ENCODE data around the gene OR2AT4. TPM values are rescaled to one million over a fixed set of nuclear protein-coding genes. Genes with fewer than 3 reads are reported as not detected.

OR2AT4 gene
- total RNA-seq, 1 donor from 2014 or later, result not detected

DNA sequence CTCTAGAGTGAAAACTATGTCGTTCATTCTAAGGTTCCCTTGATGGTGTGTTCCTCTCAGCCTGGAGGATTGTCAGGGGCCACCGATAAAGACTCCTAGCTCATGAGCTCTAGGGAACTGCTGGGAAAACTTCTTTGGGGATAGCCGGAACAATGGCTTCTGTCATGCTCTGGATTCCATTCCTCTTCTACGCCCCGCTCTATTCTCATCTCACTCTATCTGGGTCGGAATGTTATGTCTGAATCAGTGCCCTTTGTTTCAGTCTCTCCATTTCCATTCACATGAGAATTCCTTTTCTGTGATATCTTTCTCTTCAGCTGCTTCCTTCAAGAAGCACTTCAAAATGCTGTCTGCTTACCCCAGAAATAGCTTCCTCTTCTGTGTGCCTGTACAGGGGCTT, 37.3 kb upstream of the OR2AT4 start:
- H3K27me3 ChIP-seq (ENCODE audit: control insufficient read depth, insufficient read depth, low read length), result no peaks in the 10 kb centered on the region
- no peak overlapping the region for H3K4me3 ChIP-seq (ENCODE audit: low read depth, low read length)
- no peak for DNase-seq (ENCODE audit: low read depth)
- no peak for TF ChIP-seq CTCF (IDR thresholded peaks at IDR 0.05; ENCODE audit: insufficient read depth, low read length, poor library complexity, severe bottlenecking)
- H3K36me3 ChIP-seq (ENCODE audit: control insufficient read depth, insufficient read depth, low read length), result no peaks in the 10 kb centered on the region

DNA sequence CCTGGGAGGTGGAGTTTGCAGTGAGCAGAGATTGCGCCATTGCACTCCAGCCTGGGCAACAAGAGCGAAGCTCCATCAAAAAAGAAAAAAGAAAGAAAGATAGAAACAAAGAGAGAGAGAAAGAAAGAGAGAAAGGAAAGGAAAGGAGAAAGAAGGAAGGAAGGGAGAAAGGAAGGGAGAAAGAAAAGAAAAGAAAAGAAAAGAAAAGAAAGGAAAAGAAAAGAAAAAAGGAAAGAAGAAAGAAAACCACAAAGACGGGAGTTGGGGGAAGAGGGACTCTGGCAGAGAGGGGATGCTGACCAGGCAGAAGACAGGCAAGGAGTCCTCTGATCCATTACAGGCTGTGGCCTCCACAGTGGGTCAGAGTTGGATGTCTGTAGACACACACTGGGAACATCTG, 35.4 kb upstream of the OR2AT4 start:
- DNase-seq (ENCODE audit: low read depth), result no peak
- Histone ChIP-seq H3K4me3 (ENCODE audit: low read depth, low read length) (no peak overlapping the region), H3K27me3 (ENCODE audit: control insufficient read depth, insufficient read depth, low read length) (no peaks in the 10 kb centered on the region), H3K36me3 (ENCODE audit: control insufficient read depth, insufficient read depth, low read length) (no peaks in the 10 kb centered on the region)
- no peak for TF ChIP-seq CTCF (IDR thresholded peaks at IDR 0.05; ENCODE audit: insufficient read depth, low read length, poor library complexity, severe bottlenecking)

- H3K27me3 ChIP-seq (ENCODE audit: control insufficient read depth, insufficient read depth, low read length), result no peaks in the 10 kb centered on the region
- no peaks in the 10 kb centered on the region for H3K36me3 ChIP-seq (ENCODE audit: control insufficient read depth, insufficient read depth, low read length)
- no peak for TF ChIP-seq CTCF (IDR thresholded peaks at IDR 0.05; ENCODE audit: insufficient read depth, low read length, poor library complexity, severe bottlenecking)
- no peak overlapping the region for H3K4me3 ChIP-seq (ENCODE audit: low read depth, low read length)
- DNase-seq (ENCODE audit: low read depth), result no peak
Measured at GRCh38 chr11:75126564-75126963, 29.9 kb upstream of the OR2AT4 start.

GRCh38 chr11:75118577-75118976, 21.9 kb upstream of the OR2AT4 start:
- Histone ChIP-seq H3K4me3 (ENCODE audit: low read depth, low read length) (no peak overlapping the region), H3K27me3 (ENCODE audit: control insufficient read depth, insufficient read depth, low read length) (no peaks in the 10 kb centered on the region), H3K36me3 (ENCODE audit: control insufficient read depth, insufficient read depth, low read length) (no peaks in the 10 kb centered on the region)
- no peak for TF ChIP-seq CTCF (IDR thresholded peaks at IDR 0.05; ENCODE audit: insufficient read depth, low read length, poor library complexity, severe bottlenecking)
- DNase-seq (ENCODE audit: low read depth), result no peak

DNA sequence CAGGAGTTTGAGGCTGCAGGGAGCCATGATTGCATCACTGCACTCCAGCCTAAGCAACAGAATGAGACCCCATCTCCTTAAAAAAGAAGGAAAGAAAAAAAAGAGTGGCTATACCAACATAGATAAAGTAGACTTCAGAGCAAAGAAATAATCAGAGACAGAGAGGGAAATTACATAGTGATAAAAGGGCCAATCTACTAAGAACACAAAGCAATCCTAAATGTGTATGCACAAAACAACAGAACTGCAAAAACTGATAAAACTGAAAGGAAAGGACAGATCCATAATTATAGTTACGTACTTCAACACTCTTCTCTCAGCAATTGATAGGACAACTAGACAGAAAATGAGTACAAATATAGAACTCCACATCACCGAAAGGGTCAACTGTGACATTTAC, 17.8 kb upstream of the OR2AT4 start:
- TF ChIP-seq CTCF (IDR thresholded peaks at IDR 0.05; ENCODE audit: insufficient read depth, low read length, poor library complexity, severe bottlenecking), result no peak
- DNase-seq (ENCODE audit: low read depth), result no peak
- Histone ChIP-seq H3K36me3 (ENCODE audit: control insufficient read depth, insufficient read depth, low read length) (no peaks in the 10 kb centered on the region), H3K27me3 (ENCODE audit: control insufficient read depth, insufficient read depth, low read length) (no peaks in the 10 kb centered on the region), H3K4me3 (ENCODE audit: low read depth, low read length) (no peak overlapping the region)

GRCh38 chr11:75113030-75113429, 16.4 kb upstream of the OR2AT4 start:
- TF ChIP-seq CTCF (IDR thresholded peaks at IDR 0.05; ENCODE audit: insufficient read depth, low read length, poor library complexity, severe bottlenecking), result no peak
- DNase-seq (ENCODE audit: low read depth), result no peak
- no peak overlapping the region for H3K4me3 ChIP-seq (ENCODE audit: low read depth, low read length)

More at GRCh38 chr11:75113030-75113429, 16.4 kb upstream of the OR2AT4 start:
- H3K36me3 ChIP-seq (ENCODE audit: control insufficient read depth, insufficient read depth, low read length), result no peaks in the 10 kb centered on the region
- no peaks in the 10 kb centered on the region for H3K27me3 ChIP-seq (ENCODE audit: control insufficient read depth, insufficient read depth, low read length)
